Mucosa of descending colon (tissue), 3 donors: ENCODE measurements around the gene ACOXL. TPM values are rescaled to one million over a fixed set of nuclear protein-coding genes. Genes with fewer than 3 reads are reported as not detected.
A peak's percentile ranks its signal among the peaks of the same experiment; 100 is the strongest.

ENCODE experiments used
- ATAC-seq: fragments of 200-7000 bp; cut with Tn5 transposase; one replicate; pipeline ENCODE4 v1.9.1; 2020; ENCODE audit warnings: mild to moderate bottlenecking, moderate library complexity
- DNase-seq, 3 donors: peaks; one replicate each; pipeline ENCODE4 v3.0.0-alpha.2; 2020
- H3K36me3 ChIP-seq: fragments of 200-600 bp; one replicate; pipeline ENCODE4 v1.8.0; 2021; ENCODE audit warnings: low read depth, mild to moderate bottlenecking
- H3K4me1 ChIP-seq: fragments of 200-600 bp; one replicate; pipeline ENCODE4 v1.8.0; 2021; ENCODE audit warnings: low read depth, mild to moderate bottlenecking
- H3K4me3 ChIP-seq: fragments of 200-600 bp; one replicate; pipeline ENCODE4 v1.8.0; 2021; ENCODE audit warnings: mild to moderate bottlenecking
- H3K9me3 ChIP-seq: fragments of 200-600 bp; one replicate; pipeline ENCODE4 v1.8.0; 2021; ENCODE audit warnings: mild to moderate bottlenecking
- CTCF ChIP-seq: fragments of 200-600 bp; IDR thresholded peaks from one replicate; pipeline ENCODE4 v1.8.0; 2022; ENCODE audit warnings: antibody characterized with exemption, mild to moderate bottlenecking
- intact Hi-C, 2 donors: fragments of 100-400 bp; cut with DNase I in 1 of 2; cut with micrococcal nuclease in 1 of 2; formaldehyde crosslinking; loops; one replicate each; pipeline versions ENCODE4 v1.11.0 to v1.11.1; 2022; cut with DNase I, micrococcal nuclease
- total RNA-seq, 3 donors: library from RNA; stranded (reverse); fragmentation: NEBNext Ultra II Directional in 2 of 3; extraction: Animal tissue kit (Norgen Biotek cat#: 25700) in 2 of 3; gene quantifications; one replicate each; pipeline versions ENCODE4 v1.2.1 to v1.2.4, GENCODE V29; 2021 to 2023
- donor health status: DM: no; HTN: no; CAD: no; lungs with moderate emphysema.
- donor health status: DM: no; HTN: no; CAD: no.
- donor health status: DM: no; HTN: yes; CAD: no.

ACOXL gene
- total RNA-seq, 3 donors from 2014 or later: 0.51 to 1.2 (median 0.87) TPM

- intact Hi-C loops: no loop called here
- peaks cover 10% of the 10 kb centered on the region for H3K9me3 ChIP-seq
- no peak for ATAC-seq
Observed at GRCh38 chr2:110906613-110907298, 174.4 kb downstream of the ACOXL start.

GRCh38 chr2:110909501-110909900 is 177.1 kb downstream of the ACOXL start:
- DNase-seq: peak in 1 of 3 donors; percentile 12
- TF ChIP-seq CTCF: no peak
- no peaks in the 10 kb centered on the region for H3K36me3 ChIP-seq
- peak; percentile 40 for ATAC-seq
- peaks cover 16% of the 10 kb centered on the region for H3K9me3 ChIP-seq
- no peaks in the 10 kb centered on the region for H3K4me1 ChIP-seq
- H3K4me3 ChIP-seq: no peak overlapping the region
- intact Hi-C loops: no loop called here

More at GRCh38 chr2:110906613-110907298, 174.4 kb downstream of the ACOXL start:
- DNase-seq: no peak
- Histone ChIP-seq H3K36me3 (no peaks in the 10 kb centered on the region), H3K4me1 (peaks cover 7% of the 10 kb centered on the region), H3K4me3 (no peak overlapping the region)
- TF ChIP-seq CTCF: no peak

- no peak for ATAC-seq
- Histone ChIP-seq H3K4me1 (no peaks in the 10 kb centered on the region), H3K9me3 (peaks cover 16% of the 10 kb centered on the region), H3K4me3 (no peak overlapping the region), H3K36me3 (no peaks in the 10 kb centered on the region)
- DNase-seq: no peak
- TF ChIP-seq CTCF: no peak
- intact Hi-C loops: no loop called here
Observed at GRCh38 chr2:110910423-110910822, 178.1 kb downstream of the ACOXL start.

GRCh38 chr2:110919738-110920137 is 187.4 kb downstream of the ACOXL start:
- no peak for TF ChIP-seq CTCF
- no peak for ATAC-seq
- no peak overlapping the region for H3K4me3 ChIP-seq
- H3K9me3 ChIP-seq: no peaks in the 10 kb centered on the region
- no peaks in the 10 kb centered on the region for H3K36me3 ChIP-seq
- H3K4me1 ChIP-seq: no peaks in the 10 kb centered on the region
- intact Hi-C loops: no loop called here
- no peak for DNase-seq

GRCh38 chr2:110925479-110925878 is 193.1 kb downstream of the ACOXL start:
- H3K9me3 ChIP-seq: peaks cover 11% of the 10 kb centered on the region
- ATAC-seq (no peak), DNase-seq (no peak)
- intact Hi-C loops: no loop called here
- H3K36me3 ChIP-seq: no peaks in the 10 kb centered on the region
- no peaks in the 10 kb centered on the region for H3K4me1 ChIP-seq
- no peak for TF ChIP-seq CTCF
- H3K4me3 ChIP-seq: no peak overlapping the region
